Gastrocnemius medialis (tissue), 4 donors: Measurements from ENCODE around the gene CHST11. TPM values are rescaled to one million over a fixed set of nuclear protein-coding genes. Genes with fewer than 3 reads are reported as not detected.
A peak's percentile ranks its signal among the peaks of the same experiment; 100 is the strongest.

ENCODE experiments used
- ATAC-seq, 2 donors: fragments of 150-250 bp; one replicate each; pipeline ENCODE4 v1.9.1; 2016
- DNase-seq, 2 donors: peaks; one replicate each; pipeline ENCODE4 v3.0.0-alpha.2; 2019
- H3K27ac ChIP-seq, 4 donors: fragments of 200-600 bp; sonication (generic); 1 replicate in 1 of 4; 2 replicates in 3 of 4; pipeline ENCODE4 v1.5.1; 2016 to 2018; ENCODE audit warnings: mild to moderate bottlenecking in 2 of 4, moderate library complexity in 1 of 4
- H3K27me3 ChIP-seq, 3 donors: fragments of 200-600 bp; sonication (generic) in 2 of 3; 1 replicate in 1 of 3; 2 replicates in 2 of 3; pipeline versions ENCODE4 v1.5.1 to v1.6.0; 2016 to 2019; ENCODE audit warnings: mild to moderate bottlenecking in 1 of 3, moderate library complexity in 1 of 3
- H3K36me3 ChIP-seq, 2 donors: fragments of 200-600 bp; sonication (generic) in 1 of 2; one replicate each; pipeline ENCODE4 v1.5.1; 2017 to 2018
- H3K4me1 ChIP-seq, 2 donors: fragments of 200-600 bp; sonication (generic) in 1 of 2; one replicate each; pipeline ENCODE4 v1.5.1; 2016 to 2017; ENCODE audit warnings: mild to moderate bottlenecking in 2 of 2
- H3K4me3 ChIP-seq, 4 donors: fragments of 200-600 bp; sonication (generic) in 3 of 4; 1 replicate in 1 of 4; 2 replicates in 3 of 4; pipeline ENCODE4 v1.5.1; 2016 to 2019; ENCODE audit warnings: mild to moderate bottlenecking in 2 of 4
- H3K9me3 ChIP-seq, 3 donors: fragments of 200-600 bp; sonication (generic) in 2 of 3; 1 replicate in 1 of 3; 2 replicates in 2 of 3; pipeline ENCODE4 v1.5.1; 2016 to 2019
- POLR2A ChIP-seq, 2 donors: fragments of 450-650 bp; IDR thresholded peaks; one replicate each; pipeline ENCODE4 v1.6.1; 2017; ENCODE audit warnings: antibody characterized with exemption in 2 of 2, mild to moderate bottlenecking in 2 of 2, moderate library complexity in 2 of 2
- in situ Hi-C, 4 donors: fragments of 200-750 bp; cut with MboI; loops; one replicate each; pipeline versions ENCODE4 v1.15.0 to v1.8.0; 2017; ENCODE audit warnings: low sequenced_read_pairs in 4 of 4
- intact Hi-C: fragments of 100-400 bp; cut with DNase I; formaldehyde crosslinking; loops from one replicate; pipeline ENCODE4 v1.15.1; 2023; ENCODE audit warnings: low total_unique reads
- total RNA-seq, 4 donors: library from RNA; depleted of rRNA; stranded (reverse); fragments of >200 nt; gene quantifications; one replicate each; pipeline versions ENCODE4 v1.1.0 to v1.2.3, GENCODE V29; 2016
- TF ChIP-seq, protein P1 (sequence below), 5 experiments: fragments of 450-650 bp in 3 of 5; fragments of 200-600 bp in 2 of 5; sonication (generic) in 2 of 5; IDR thresholded peaks in 4 of 5; conservative IDR thresholded peaks in 1 of 5; 1 replicate in 4 of 5; 2 replicates in 1 of 5; pipeline ENCODE4 v1.5.1; 2016 to 2019; ENCODE audit warnings: antibody characterized with exemption in 5 of 5, mild to moderate bottlenecking in 3 of 5, moderate library complexity in 3 of 5

The CHST11 gene
- total RNA-seq, 4 donors from 2014 or later: 0.17 to 2.1 (median 1.4) TPM

DNA sequence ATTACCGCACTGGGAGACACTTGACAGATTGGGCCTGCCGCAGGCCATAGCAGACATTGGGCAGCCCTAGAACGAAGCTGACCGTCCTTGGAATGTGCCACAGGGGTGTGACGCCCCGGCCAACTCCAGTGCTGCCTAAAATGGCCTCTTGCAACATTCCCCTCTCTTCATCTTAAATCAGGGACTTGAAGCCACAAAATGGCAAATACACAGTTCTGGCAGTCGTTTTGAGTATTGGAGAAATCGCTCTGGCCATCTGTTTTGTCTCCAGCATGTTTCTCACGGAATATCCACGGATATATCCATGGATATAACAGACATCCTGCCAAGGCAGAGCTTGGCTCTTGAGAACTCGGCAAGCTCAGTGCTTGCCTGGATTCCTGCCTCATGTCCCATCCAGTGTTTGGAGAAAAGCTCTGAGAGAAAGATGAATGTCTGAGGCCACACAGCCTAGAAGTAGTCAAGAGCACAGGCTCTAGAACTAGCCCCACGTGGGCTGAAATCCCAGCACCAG lies 158.4 kb downstream of the CHST11 start:
- ATAC-seq (peak; percentile 55 to 69), DNase-seq (peak; percentile 7 to 40)
- Histone ChIP-seq H3K4me1 (no peaks in the 10 kb centered on the region), H3K27ac (no peak overlapping the region), H3K27me3 (no peaks in the 10 kb centered on the region), H3K4me3 (no peak overlapping the region), H3K36me3 (no peaks in the 10 kb centered on the region), H3K9me3 (no peaks in the 10 kb centered on the region)
- in situ Hi-C loops: no loop called here
- TF ChIP-seq POLR2A (IDR thresholded peaks at IDR 0.05): no peak
- TF ChIP-seq, protein P1, sequence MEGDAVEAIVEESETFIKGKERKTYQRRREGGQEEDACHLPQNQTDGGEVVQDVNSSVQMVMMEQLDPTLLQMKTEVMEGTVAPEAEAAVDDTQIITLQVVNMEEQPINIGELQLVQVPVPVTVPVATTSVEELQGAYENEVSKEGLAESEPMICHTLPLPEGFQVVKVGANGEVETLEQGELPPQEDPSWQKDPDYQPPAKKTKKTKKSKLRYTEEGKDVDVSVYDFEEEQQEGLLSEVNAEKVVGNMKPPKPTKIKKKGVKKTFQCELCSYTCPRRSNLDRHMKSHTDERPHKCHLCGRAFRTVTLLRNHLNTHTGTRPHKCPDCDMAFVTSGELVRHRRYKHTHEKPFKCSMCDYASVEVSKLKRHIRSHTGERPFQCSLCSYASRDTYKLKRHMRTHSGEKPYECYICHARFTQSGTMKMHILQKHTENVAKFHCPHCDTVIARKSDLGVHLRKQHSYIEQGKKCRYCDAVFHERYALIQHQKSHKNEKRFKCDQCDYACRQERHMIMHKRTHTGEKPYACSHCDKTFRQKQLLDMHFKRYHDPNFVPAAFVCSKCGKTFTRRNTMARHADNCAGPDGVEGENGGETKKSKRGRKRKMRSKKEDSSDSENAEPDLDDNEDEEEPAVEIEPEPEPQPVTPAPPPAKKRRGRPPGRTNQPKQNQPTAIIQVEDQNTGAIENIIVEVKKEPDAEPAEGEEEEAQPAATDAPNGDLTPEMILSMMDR (IDR thresholded peaks at IDR 0.05 in 4 of 5, conservative IDR thresholded peaks at IDR 0.05 in 1 of 5): no peak
- intact Hi-C loops: no loop called here

DNA sequence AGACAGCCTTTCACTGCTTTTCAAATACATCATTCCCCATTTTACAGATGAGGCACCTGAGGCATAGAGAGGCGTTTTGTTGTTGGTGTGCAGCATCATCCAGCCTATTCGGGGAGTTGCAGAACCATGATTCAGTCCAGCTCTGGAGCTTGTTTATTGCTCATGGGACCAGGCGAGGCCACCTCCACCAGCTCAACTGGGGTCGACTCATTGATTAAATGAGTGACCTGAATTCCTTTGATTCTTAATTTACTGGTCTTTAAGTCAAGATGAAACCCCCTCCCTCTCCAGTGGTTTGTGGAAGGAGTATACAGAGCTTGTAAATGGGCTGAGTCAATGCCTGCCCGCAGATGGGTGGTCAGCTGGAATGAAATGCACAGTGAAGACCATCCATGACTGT lies 161.9 kb downstream of the CHST11 start:
- Histone ChIP-seq H3K36me3 (no peaks in the 10 kb centered on the region), H3K27me3 (no peaks in the 10 kb centered on the region), H3K4me3 (no peak overlapping the region), H3K9me3 (no peaks in the 10 kb centered on the region), H3K4me1 (no peaks in the 10 kb centered on the region), H3K27ac (no peak overlapping the region)
- intact Hi-C loops: no loop called here
- ATAC-seq: no peak
- DNase-seq: no peak
- no peak for TF ChIP-seq POLR2A (IDR thresholded peaks at IDR 0.05)
- TF ChIP-seq, protein P1 (IDR thresholded peaks at IDR 0.05 in 4 of 5, conservative IDR thresholded peaks at IDR 0.05 in 1 of 5): no peak
- in situ Hi-C loops: no loop called here

DNA sequence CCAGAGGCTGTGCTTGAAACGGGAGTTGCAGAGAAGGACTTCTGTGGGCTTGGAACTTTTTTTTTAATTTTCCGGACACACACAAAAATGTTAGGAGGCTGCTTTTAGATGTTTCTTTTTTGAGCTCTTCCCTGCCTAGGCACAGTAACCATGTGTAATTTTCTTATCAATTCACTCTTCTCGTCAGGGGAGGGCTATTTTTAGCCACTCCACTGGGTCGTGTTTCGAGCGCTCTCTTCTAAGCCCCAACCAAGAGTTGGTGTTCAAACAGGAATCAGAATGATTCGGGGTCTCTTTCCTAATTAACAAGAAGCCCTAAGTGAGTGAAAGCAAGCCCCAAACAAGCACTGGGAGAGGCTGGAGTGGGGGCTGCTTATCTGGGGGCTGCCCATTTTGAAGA lies 162.6 kb downstream of the CHST11 start:
- ATAC-seq (no peak), DNase-seq (no peak)
- no peak overlapping the region for H3K4me3 ChIP-seq
- H3K36me3 ChIP-seq: no peaks in the 10 kb centered on the region
- in situ Hi-C loops (no loop called here), intact Hi-C loops (no loop called here)
- TF ChIP-seq, protein P1 (IDR thresholded peaks at IDR 0.05 in 4 of 5, conservative IDR thresholded peaks at IDR 0.05 in 1 of 5): no peak
- no peak for TF ChIP-seq POLR2A (IDR thresholded peaks at IDR 0.05)
- H3K4me1 ChIP-seq: no peaks in the 10 kb centered on the region
- no peak overlapping the region for H3K27ac ChIP-seq
- H3K27me3 ChIP-seq: no peaks in the 10 kb centered on the region
- no peaks in the 10 kb centered on the region for H3K9me3 ChIP-seq

DNA sequence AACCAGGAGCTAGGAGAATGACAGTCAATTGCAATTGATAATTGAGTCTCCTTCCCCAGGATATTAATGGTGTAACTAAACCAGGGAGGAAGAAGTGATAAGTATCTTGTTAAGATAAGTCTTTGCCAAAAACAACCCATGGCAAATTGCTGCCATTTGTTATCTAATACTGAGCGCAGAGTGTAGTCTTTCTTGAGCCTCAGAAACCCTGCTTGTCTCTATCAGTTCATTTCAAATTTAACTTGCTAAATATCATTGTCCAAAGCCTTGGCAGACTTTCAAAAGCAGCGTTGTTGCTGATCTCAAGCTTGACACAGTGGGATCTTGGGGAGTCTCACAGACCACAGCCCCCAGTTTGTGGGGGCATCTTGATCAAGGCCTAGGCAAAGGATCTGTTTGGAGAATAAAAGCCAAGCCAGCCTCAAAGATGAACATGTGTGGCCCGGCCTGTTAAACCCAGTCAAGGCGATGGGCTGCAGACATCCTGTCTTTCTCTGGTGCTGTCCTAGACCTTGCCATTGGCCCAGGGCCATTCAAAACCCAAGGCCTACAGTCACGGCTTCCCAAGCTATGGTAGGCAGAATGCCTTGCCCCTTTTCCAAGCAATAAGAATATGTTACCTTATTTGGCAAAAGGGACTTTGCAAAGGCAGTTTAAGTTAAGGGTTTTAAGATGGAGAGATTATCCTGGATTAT lies 164.2 kb downstream of the CHST11 start:
- DNase-seq (no peak), ATAC-seq (no peak)
- Histone ChIP-seq H3K27ac (no peak overlapping the region), H3K4me3 (no peak overlapping the region), H3K27me3 (no peaks in the 10 kb centered on the region), H3K4me1 (no peaks in the 10 kb centered on the region), H3K36me3 (no peaks in the 10 kb centered on the region), H3K9me3 (no peaks in the 10 kb centered on the region)
- intact Hi-C loops: no loop called here
- in situ Hi-C loops: no loop called here
- TF ChIP-seq, protein P1 (IDR thresholded peaks at IDR 0.05 in 4 of 5, conservative IDR thresholded peaks at IDR 0.05 in 1 of 5): no peak
- TF ChIP-seq POLR2A (IDR thresholded peaks at IDR 0.05): no peak
